Posterior vena cava (tissue), 2 donors: ENCODE data around the gene MVK. TPM values are rescaled to one million over a fixed set of nuclear protein-coding genes. Genes with fewer than 3 reads are reported as not detected.

Experiments
- DNase-seq: peaks from one replicate; pipeline ENCODE4 v3.0.0-alpha.2; 2020; ENCODE audit warnings: low spot score
- intact Hi-C, 2 donors: fragments of 100-400 bp; cut with DNase I; formaldehyde crosslinking; loops; one replicate each; pipeline versions ENCODE4 v1.14.1 to v1.14.2; 2022 to 2023
- total RNA-seq, 2 donors: library from RNA; stranded (reverse); fragmentation: NEBNext Ultra II Directional; extraction: Animal tissue kit (Norgen Biotek cat#: 25700); gene quantifications; one replicate each; pipeline ENCODE4 v1.2.1, GENCODE V29; 2021
- donor health status: DM: yes; HTN: yes; CAD: no.
- donor health status: DM: yes; HTN: yes; CAD: no.

The MVK gene
- total RNA-seq, 2 donors from 2014 or later: 9.1 TPM

DNA sequence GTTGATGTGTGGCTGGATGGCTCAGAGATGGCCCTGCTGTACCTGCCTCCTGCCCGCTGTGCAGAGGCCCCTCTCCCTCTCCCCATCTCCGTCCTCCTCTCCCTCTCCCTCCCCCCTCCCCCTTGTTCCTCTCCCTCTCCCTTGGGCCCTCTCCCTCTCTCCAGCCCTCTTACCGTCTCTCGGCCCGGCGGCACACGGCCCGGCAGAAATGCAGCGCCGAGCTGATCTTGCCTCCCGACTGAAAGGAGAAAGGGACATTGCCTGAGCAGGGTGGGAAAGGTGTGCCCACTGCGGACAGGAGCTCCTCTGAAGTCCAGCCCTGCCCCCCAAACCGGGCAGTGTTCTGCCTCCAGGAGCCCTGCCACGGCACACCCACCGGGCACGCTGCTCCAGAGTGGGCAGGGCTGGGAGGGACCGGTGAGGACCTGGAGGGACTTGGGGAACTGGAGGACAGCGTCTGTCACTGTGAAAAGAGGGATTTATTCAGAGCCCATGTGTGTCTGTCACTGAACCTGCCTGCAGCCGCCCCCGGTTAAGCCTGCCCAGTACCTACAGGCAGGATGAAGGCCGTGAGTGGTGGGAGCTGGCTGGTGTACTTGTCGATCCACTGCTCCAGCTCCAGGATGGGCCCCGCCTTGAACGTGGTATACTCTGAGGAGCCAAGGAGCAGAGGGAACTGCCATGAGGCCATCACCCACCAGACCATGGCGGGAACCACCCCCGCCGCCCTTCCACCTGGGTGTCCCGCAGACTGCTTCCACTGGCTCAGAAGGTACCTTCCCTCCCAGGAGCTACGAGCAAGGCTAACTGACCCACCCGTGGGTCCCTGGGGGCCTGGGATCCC is 12.5 kb upstream of the MVK start:
- intact Hi-C loops: no loop called here
- DNase-seq: no peak

DNA sequence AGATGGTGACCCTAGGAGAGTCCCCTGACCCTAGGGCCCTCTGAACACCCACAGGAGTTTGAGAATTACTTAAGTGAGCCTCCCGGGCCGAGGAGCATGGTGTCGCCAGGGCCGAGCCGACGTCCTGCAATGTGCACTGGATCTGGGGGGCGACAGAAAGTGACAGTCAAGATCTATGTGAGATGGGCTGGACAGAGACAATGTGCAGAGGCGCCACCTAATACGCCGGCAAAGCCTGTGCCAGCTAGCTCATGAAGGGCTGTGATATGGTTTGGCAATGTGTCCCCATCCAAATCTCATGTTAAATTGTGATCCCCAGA is 11.9 kb upstream of the MVK start:
- intact Hi-C loops: no loop called here
- DNase-seq: no peak

DNA sequence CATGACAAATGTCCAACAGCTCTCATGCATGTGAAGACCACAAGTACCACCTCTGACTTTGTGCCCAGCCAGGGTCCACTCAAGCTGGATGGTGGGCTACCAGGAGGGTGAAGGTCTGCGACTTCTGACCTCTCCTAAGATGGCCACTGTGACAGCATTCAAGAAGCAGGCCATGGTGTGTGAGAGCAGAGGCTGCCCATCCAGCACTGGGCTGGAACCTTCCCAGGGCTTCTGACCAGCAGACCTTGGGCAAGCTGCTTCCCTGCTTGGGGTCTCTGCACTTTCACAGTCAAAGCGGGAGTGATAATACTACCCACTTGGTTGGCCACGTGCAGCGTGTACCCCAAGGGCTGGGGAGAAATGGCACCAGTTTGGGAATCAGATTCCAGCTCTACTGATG is 10.7 kb upstream of the MVK start:
- intact Hi-C loops: no loop called here
- no peak for DNase-seq

DNA sequence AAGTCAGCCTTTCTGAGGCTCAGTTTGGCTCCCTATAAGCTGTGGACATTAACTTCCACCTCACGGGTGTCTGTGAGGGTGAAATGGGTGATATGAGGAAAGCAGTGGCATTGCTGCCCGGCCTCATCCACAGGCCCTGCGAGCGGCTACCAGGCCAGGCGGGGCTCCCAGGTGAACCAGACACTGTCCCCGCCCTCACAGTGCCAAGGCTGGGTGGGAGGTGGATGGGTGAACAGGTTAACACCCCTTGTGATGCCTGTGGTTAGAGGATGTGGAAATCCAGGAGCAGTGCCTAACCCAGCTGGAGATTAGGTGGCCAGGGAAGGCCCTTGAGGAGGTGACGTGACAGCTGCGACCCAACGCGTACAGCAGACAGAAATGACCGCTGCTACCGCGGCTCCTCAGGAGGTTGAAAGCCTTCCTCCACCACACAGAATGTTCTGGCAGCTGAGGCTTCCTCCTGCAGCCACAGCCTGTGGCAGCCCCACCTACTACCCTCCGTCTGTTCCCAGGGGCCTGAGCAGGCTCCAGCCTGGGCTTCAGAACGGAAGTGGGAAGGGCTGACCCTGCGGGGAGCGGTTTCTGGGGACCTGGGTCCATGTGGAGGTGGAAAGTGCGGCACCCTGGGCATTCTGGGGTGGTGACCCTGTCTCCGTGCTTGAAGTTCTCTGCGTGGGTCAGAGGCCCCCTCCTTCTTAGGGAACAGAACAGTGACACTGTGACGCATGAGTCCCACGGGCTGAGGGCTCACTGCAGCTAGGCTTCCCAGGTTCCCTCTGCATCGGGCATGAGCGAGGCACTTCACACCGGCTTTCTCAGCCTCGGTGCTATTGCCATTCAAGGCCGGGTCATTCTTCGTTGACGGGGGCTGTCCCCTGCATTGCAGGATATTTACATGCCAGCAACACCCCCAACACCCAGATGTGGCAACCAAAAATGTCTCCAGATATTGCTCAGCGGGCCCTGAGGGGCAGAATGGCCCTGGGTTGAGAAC is 10.0 kb upstream of the MVK start:
- intact Hi-C loops: no loop called here
- no peak for DNase-seq

DNA sequence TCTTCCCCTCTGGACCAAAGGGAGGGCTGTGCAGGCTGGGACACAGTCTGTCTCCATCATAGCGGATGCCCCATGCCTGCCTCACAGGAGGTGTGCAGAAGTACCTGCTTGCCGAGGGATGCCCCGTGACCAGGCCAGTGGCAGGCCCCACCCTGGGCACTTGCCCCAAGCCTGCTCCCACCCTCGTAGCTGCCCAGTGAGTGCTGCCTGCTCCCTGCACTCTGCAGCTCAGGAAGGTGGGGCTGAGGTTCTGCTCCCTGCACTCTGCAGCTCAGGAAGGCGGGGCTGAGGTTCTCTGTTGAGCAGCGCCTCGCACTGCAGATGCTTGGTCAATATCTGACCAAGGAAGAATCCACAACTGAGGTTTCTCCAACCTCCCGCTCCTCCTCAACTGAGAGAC is 7.2 kb upstream of the MVK start:
- DNase-seq: no peak
- intact Hi-C loops: loop anchor here in 1 of 2 donors (1.0 kb wide), 1 partner anchor 45 kb away; no protein-coding TSS in a partner anchor

DNA sequence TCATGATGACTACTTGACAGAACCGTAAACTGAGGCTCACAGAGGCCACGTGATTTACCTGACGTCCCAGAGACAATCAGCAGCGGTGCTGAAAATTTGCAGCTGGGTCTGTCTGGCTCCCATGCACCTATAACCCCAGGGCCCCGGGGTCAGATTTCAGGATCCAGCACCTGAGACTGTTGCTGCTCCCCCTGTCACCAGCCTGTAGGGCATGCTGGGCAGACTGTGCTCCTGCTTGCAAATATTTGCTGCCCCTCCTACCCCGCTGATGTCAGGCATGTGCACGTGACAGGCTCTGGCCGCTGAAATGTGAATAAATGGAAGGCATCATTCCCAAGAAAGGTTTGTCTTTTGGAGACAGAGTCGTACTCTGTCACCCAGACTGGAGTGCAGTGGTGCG is 6.3 kb upstream of the MVK start:
- intact Hi-C loops: no loop called here
- no peak for DNase-seq

DNA sequence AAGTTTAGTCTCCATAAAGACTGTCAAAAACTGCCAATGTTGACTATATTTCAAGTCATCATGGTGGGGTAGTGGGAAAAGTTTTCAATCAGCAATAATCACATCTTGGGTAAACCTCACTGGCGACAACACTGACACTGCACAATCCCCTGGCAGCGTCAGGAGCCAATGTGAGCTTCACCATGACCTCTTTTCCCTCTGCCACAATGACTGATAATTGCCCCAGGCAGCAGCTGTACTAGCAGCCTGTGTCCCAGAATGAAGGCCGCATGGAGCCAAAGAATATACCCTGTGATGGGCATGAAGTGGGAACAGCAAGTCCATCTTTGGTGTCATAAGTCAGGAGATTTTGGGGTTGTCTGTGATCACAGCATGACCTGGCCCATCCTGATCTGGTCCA is 5.6 kb upstream of the MVK start:
- intact Hi-C loops: no loop called here
- DNase-seq: no peak

DNA sequence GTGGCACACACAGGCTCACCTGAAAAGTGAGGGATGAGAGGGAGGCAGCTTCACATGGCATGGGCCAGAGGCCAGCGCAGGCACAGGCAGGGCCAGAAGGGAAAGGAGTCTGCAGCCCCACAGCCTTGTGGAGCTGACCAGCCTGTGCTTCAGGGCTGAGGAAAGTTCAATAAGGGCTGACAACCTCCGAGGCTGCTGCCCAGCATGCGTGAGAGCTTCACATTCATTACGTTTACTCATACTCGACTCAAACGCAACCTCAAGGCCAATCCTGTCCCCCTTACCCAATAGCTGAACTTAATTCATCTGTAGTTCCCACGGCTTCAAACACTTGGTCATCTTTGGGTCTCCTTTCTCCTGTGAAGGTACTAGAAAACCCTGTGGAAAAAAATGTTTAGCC is 5.1 kb upstream of the MVK start:
- intact Hi-C loops: no loop called here
- no peak for DNase-seq

DNA sequence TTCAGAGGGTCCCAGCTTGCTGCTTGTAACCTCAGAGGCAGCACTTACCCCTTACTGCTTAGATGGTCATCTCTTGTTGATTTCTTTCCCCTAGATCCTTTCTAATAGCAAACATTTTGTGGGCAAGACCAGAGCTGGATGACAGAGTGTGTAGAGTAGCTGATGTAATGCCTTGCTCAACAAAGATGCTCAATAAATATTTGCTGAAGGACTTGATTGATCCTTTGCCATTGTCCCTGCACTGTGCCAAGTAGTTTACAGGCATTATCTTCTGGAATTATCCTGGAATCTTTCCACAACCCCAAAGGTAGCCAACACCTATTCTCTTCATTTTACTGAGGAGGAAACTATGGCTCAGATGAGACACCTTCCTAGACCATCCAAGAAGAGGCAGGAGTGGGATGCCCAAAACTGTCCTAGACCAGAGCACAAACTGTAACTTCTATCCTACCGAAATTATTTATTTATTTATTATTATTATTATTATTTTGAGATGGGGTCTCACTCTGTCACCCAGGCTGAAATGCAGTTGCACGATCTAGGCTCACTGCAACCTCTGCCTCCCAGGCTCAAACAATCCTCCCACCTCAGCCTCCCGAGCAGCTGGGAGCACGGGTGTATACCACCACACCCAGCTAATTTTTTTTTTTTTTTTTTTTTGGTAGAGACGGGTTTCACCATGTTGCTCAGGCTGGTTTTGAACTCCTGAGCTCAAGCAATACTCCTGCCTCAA is 1.7 kb upstream of the MVK start:
- no peak for DNase-seq
- intact Hi-C loops: no loop called here

DNA sequence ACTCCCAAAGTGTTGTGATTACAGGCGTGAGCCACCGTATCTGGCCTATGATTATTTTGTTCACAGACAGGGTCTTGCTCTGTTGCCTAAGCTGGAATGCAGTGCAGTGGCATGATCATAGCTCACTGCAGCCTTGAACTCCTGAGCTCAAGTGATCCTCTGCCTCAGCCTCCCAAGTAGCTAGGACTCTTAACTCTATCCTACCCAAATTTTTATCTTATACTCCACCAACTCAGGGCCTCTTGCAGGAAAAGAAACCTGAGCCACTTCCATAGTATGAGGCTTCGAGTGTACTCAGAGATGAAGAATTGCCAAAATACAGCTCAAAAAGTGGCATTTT is 1.1 kb upstream of the MVK start:
- DNase-seq: no peak

DNA sequence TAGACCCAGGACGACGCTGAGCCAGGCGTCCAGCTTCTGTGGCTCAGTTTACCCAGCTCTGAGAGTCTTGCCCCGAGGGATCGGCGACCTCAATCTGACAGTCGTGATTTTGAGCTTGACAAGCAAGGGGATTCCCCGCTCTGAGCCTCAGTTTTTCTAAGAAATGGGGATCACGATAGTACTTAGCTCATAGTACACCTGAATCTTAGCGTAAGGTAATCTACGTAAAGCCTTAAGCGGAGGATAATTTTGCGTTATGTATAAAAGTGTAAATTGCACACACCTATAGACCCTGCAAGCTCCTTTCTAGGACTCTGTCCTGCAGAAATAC is 285 bp downstream of the MVK start:
- DNase-seq: no peak
- intact Hi-C loops: no loop called here

More for the DNA sequence above, 1.1 kb upstream of the MVK start:
- intact Hi-C loops: no loop called here

DNA sequence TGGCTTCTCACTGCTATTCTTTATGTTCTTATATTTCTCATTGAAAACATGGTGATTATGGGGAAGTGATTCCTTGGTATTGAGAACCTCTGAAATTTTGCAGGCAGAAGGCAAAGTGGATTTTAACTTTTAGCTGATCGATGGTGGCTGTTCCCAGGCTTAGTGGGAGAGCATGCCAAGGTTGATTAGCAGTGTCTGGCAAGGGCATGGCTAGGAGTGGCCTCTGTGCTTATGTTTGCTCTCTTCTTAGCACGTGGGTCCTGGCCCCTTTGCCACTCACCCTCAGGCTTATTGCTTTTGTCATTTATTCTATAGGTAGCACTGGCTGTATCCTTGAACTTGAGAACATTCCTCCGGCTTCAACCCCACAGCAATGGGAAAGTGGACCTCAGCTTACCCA is 2.1 kb downstream of the MVK start:
- DNase-seq: no peak
- intact Hi-C loops: no loop called here

DNA sequence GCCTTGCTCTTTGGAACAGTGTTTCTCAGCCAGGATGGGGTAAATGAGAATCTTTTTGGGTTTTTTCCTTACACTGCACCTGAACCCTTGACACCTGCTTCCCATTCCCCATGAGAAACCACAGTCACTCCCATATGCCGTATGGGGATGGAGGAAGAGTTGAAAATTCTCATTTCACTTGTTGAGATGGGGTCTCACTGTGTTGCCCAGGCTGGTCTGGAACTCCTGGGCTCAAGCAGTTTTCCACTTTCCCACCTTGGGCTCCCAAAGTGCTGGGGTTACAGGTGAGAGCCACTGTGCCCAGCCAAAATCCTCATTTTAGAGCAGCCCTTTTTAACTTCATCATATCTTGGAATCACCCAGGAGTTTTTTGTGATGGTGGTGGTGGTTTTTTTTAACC is 3.7 kb downstream of the MVK start:
- intact Hi-C loops: no loop called here
- DNase-seq: no peak

DNA sequence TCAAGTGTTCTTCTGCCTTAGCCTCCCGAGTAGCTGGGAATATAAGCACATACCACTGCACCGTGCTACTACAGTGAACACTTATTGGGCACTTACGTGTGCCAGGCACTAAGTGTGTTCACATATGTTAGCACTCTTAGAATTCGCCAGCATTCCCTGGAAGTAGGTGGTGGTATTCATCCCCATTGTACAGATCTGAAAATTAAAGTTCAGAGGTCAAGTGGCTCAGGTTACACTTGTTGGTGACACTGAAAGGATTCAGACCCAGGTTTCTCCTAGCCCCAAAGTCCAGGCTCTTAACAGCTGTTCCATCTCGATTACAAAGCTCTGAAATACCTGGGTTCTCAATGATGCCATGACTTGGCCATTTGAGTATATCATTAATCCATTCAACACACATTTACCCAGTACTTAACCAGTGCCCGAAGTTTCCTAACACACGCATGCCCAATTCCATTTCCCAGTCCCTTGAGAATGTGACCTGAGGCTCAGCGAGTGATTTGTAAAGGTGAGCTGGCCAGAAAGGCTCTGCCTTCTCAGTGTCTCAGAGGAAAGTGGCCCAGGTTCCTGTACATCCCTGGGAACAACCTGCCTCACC is 4.8 kb downstream of the MVK start:
- no peak for DNase-seq
- intact Hi-C loops: no loop called here

DNA sequence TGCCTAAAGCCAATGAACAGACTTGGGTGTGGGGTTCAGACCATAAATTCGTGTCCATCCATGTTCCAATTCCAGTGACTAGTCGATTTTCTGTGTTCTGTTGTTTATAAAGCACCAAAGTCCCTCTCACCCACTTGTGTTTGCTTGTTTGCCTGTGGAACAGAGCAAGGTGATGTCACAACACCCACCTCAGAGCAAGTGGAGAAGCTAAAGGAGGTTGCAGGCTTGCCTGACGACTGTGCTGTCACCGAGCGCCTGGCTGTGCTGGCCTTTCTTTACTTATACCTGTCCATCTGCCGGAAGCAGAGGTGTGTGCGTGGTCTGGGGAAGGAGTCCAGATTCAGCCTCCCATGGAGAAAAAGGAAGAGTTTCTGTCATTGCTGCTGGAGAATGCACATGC is 6.0 kb downstream of the MVK start:
- intact Hi-C loops: no loop called here

DNA sequence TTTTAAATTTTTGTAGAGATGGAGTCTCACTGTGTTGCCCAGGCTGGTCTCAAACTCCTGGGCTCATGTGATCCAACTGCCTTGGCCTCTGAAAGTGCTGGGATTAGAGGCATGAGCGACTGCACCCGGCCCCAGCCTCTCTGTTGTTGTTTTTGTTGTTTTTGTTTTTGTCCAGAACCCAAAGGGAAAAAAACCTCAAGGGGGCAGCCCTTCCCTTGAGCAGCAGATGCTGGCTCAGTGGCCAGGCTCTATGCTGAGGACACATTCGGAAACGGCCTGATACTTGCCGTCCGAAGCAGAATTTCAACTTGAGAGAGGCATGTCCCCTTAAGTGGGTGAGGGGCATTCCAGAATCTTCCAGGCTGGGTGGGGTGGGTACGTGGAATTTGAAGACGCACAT is 6.7 kb downstream of the MVK start:
- DNase-seq: no peak
- intact Hi-C loops: no loop called here

More for the DNA sequence above, 6.0 kb downstream of the MVK start:
- DNase-seq: no peak

DNA sequence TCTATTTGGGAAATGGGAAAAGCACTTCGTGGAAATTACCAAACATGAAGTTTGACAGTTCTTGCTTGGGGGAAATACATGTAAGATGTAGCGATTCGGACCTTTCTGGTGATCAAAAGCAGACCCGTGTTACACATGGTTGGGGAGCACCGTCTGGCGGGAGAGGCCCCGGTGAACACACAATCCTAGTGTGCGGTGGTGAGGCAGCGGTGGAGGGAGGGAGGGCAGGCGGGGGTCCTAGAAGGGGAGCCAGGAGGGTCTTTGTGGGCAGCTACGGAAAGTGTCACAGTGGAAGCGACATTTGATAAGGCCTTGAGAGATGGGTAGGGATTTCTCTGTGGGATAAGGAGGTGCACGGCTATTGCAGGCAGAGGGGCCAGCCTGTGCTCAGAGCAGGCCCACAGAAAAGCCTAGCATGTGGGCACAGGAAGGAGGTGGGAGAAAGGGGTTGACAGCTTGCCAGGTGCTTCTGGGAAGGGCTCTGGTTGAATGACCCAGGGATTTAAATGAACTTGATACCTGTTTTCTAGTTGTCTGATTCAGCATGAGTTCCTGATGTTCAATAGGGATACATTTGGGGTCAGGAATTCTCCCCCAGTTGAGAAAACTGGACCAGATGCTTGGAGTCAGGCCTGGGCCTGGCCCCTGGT is 7.2 kb downstream of the MVK start:
- intact Hi-C loops: no loop called here
- DNase-seq: no peak

DNA sequence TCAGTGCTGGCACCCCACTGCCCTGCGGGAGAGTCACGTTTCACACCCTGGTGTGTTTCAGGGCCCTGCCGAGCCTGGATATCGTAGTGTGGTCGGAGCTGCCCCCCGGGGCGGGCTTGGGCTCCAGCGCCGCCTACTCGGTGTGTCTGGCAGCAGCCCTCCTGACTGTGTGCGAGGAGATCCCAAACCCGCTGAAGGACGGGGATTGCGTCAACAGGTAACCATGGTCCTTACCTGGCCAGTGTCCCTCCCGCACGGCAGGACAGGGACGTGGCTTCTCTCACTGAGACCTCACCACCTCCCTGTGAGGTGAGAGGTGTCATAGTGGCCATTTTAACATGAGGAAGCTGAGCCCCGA is 7.7 kb downstream of the MVK start:
- no peak for DNase-seq
- intact Hi-C loops: no loop called here

DNA sequence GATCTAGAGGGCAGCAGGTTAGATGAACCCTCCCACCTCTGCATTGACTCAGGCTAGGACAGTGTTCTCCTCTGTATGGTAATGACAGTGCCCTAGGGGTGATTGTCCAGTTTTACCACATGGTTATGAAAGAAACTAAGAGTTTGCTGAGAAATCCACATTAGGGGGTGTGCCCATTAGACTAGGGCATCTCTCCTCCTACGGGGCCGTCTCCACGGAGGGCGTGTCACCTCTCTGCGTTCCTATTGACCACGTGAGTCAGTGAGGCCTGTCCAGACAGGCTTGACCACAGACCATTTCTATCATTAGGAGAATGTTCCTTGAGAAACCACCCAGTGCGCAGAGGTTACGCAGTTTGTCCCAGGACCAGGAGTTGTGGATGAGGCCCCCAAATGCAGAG is 8.3 kb downstream of the MVK start:
- intact Hi-C loops: no loop called here
- no peak for DNase-seq
